Measurements from ENCODE around the gene CXCL5.
"Not testable (repeated sequence)": the region's sequence is repeated elsewhere in the genome, so short reads cannot be mapped to it uniquely, and the experiment has no call there.

Gene CXCL5

DNA sequence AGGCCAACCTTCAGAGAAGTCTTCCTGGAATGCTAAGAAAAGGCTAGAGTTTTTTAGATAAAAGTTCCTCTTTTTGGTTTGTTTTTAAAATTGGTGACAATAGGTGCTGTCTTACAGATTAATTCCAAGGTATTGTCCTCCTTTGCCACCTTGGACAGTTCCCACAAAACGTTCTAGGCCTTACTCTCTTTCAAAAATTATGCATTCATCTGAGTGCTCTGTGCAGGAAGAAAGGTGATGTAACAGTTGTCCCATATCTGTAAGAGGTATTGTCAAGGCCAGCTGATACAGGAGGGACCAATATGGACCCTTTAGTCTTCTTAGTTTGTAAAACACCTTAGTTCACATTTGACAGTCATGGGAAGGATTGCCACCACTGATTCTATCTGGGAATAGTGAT is 15.9 kb upstream of the CXCL5 start:
- DNase-seq: no peak

DNA sequence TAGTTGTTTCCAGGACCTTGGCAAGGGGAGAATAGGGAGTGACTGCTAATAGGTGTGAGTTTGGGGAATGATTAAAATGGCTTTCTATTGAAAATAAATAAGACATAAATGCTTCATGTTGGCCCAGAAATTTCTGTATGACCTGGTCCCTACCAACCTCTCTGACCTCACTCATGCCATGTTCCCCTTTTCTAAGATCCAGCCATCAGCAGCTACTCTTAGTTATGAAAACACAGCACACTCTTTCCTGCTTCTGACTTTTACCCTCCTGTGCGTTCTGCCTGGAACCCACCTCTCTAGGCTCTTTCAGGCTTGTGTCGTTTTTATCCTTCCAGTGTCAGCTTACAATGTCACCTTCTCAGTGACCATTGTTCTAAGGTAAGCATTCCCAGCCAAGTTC is 14.8 kb upstream of the CXCL5 start:
- no peak for DNase-seq

DNA sequence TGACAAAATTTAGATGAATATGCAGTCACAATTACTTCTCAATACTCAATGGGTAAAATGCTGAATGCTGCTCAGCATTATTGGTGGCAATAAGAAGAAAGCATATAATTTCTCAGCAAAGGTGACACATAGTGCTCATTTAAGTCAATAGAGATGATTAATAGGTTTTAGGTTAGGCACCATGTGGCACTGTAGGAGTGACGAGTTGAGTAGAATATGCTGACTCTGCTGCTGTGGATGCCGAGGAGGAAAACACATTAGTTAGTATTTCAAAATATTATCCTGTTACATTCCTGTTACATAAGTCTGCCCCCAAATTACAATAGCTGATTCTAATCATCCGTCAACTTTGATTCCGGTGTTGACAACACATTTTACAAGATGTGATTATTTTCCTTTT is 13.7 kb upstream of the CXCL5 start:
- no peak for DNase-seq

DNA sequence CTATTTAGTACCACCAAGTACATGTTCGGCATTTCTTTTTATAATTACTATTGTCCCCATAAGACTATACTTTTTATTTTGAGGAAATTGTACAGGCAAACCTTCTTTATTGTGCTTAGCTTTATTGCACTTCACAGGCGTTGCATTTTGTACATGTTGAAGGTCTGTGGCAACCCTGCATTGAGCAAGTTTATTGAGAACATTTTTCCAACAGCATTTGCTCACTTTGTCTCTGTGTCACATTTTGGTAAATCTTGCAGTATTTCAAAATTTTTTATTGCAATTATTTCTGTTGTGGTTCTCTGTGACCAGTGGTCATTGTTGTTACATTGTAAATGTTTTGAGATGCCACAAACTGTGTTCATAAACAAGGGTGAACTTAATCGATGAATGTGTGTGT is 10.8 kb upstream of the CXCL5 start:
- no peak for DNase-seq

DNA sequence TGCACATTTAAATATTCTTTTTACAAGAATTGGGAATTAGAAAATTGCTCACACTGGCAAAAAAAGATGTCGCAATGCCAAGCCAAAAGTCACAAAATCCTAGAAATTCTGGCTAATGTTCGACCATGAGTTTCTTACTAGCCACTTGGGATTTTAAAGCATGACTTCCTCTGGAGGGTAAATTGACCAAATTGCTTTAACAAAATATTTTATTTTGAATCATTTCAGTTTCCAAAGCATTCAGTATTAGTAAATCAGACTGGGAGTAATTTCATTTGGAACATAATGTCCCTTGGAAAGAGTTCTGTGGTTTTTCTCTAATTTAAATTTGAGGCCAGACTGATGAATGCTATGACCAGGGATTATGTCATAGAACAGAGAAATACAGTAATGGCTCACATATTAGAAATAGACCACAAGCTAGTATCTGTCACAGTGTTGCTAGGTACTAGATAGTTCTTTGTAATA is 7.6 kb upstream of the CXCL5 start:
- DNase-seq: no peak

DNA sequence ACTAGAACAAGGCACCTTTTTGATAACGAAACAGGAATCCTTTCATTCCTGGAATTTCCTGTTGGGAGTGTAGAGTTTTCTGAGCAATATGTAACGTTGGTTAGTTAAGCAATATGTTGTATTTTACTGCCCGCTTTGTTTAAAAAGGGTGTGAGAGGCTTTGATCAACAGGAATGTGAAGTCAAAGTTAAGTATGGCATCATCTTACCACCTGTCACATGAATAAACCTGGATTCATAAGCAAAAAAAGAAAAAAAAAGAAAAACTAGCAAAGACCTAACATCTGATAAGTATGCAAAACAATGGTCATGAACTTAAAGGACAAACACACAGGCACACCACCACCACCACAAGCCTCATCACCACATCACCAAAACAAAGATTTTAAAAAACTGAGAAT is 7.1 kb upstream of the CXCL5 start:
- no peak for DNase-seq

DNA sequence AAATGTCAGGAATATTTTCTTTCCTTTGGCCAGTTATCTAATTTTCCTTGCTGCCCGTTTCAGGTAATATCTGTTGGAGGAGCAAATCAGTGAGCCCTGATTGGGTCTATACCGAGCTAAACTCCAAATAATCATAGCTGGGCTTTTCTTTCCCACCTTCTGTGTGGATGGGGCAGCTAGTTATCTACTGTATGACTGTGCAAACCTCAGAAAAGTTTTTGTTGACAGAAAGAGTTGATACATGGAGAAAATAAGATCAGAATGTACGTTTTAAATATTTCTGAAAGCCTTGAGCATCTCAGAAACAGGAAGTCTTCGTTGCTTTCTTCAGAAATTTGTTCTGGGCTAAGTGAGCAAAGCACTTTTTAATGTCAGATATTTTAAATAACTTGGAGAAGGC is 6.2 kb upstream of the CXCL5 start:
- DNase-seq: no peak

DNA sequence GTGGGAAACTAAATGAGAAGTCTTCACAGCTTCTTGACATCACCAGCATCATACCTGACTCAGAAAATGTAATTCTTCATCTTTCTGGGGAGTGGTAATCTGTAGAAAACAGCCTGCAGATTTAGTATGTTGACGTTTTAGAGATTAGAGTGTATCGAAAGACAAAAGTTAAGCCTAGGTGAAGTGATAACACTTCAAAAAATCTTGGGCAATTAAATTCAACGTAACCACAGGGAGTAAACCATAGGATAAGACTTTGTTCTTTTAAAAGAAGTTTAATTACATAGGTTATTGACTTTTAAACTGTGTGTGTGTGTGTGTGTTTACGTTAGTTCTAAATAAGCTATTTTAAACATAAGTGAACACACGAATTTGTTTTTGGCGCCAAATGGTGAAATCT is 1.8 kb upstream of the CXCL5 start:
- no peak for DNase-seq

DNA sequence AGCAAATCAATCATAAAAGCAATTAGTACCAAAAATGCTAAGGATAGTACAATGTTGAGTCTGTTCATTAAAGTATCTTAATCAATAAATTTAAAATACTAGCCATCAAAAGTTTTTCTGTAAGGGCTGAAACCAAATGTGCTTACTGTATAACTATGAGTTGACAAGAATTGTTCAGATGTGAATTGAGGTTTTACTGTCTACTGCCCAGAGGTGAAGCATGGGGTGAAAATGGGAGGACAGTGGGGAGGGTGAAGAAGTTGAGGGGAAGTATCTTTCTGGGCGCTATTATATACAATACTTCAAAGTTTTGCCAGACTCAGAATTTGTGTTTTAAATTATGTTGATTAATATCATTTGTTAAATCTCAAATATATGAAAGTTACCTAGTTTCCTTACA is 6.4 kb downstream of the CXCL5 start:
- DNase-seq: no peak

DNA sequence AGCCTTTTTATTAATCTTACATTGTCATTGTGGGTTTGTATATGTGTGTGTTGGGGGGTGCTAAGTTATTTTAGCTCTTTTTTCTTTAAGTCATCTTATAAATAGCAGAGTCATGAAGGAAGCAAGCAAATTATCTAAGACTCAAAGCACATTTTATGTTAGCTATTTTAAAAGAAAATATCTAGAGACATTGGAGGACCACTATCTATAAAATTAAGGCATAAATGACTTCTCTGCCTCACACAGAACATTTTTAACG is 6.8 kb downstream of the CXCL5 start:
- no peak for DNase-seq

DNA sequence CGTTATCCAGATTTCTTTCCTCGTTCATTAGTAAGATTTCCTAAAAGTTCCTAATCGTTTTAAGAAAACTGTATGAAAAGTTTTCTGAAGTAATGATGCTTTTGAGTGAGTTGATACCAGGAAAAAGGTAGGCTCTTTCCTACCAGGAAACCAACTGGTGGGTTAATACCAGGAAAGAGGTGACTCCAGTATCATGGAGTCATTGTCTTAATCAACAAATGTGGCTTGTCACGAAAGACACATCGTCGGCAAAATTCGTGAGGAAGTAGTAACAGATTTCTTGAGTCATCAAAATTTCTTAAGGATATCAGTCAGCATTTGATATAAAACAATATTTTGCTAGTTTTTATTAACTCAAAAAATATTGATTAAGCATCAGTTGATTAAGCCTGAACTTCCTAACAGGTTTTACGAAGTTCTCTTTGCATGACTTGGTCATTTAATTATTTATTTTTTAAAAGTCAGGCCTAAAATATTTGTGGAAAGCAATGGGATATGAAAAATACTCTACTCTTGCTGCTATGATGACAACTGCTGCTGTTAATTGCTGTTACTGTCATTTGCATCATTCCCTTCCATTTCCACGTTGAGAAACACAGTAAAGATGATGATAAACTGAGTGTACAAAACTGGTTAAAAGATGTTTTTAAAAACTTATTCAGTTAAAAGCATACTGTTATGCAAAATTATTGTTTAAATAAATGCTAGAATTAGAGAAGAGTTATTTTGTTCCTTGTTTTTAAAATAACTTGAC is 7.3 kb downstream of the CXCL5 start:
- no peak for DNase-seq

DNA sequence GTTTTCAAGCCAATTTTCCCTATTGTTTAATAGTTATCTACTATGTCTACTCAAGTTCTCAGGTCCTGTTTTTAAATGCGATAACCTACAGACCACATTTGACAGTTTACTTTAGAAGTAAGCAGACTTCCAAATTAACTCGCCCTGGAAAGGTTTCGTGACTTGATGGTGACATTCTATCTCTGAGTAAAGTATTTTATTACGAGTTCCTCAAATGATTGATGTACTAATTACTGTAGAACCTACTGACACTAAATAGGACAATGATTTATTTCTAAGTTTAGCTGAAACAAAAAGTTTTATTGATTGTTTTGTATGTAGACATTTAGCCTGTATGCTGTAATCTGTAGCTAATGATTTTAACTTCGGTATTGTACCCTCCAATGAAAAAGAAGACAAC is 8.5 kb downstream of the CXCL5 start:
- DNase-seq: no peak

DNA sequence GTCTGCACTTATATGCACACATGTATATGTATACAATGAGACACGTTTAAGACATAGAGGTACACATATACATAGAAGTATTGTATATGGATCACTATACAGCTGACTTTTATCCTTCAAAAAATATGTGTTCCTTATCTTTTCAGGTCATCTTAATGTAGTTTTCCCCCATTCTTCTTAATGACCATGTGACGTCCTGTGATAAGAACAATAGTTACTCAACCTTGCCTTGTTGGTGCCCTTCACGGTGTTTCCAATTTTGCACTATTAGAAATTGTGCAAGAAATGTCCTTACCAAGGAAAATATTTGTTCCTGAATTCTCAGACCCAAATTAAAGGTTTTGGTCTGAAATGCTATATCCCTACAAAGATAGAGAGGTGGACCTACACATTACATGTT is 9.4 kb downstream of the CXCL5 start:
- no peak for DNase-seq

DNA sequence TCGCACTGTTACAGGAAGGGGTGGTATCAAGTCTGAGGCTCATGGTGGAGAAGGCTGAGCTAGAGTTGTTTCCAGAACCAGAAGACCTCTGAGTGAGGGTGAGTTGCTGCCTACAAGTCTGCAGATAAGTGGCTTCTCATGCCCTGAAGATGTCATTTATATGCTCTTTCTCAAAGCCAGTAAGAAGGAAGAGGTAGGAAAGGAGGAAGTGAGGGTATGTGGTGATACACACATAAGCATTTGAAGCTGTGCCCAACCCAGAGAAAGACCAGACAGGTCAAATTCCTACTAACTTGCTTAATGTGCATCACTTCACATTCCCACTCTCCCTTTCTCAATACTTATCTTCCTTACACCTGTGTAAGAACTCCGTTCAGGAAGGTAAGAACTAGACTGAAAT is 10.4 kb downstream of the CXCL5 start, which contains the start of gene PPBP:
TSS of gene PPBP (minus strand) at position 130 of the 400 bp plus-strand sequence. CDS start at position 43, 87 bp downstream.
- DNase-seq: no peak

DNA sequence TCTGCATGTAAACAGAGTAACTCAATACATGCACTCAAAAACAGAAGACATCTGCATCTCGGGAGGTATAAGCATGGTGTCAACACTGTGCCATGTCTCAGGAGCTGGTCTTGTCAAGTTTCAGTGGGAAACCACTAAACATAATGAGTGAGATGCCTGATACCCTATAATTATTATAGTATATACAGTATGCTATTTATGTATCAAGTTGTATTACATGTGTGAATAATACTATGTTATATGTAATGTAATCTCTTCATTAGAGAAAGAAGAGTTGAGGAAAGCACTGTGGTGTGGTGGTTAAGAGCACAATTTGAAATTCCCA is 13.0 kb downstream of the CXCL5 start:
- no peak for DNase-seq

DNA sequence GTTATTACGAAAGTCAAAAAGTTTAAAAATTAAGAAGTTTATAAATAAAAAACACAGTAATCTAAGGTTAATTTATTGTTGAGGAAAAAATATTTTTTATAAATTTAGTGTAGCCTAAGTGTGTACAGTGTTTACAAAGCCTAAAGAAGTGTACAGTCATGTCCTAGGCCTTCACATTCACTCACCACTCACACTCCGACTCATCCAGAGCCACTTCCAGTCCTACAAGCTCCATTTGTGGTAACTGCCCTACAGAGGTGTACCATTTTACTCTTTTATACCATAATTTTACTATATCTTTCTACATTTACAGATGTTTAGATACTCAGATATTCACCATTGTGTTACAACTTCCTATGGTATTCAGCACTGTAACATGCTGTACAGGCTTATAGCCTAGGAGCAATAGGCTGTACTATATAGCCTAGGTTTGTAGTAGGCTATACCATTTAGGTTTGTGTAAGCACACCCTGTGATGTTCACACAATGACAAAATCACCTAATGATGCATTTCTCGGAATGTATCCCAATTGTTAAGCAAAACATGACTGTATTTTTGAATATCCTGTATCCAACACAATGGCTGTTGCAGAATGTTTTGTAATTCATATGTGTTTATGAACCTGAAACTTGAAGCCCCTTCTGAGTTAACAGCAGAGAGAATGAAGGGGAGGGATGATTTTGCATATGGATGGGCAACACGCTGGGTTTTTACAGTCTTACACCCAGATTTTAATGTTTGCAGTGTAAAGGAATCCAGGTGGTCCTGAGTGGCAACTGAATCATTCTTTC is 13.5 kb downstream of the CXCL5 start:
- no peak for DNase-seq

DNA sequence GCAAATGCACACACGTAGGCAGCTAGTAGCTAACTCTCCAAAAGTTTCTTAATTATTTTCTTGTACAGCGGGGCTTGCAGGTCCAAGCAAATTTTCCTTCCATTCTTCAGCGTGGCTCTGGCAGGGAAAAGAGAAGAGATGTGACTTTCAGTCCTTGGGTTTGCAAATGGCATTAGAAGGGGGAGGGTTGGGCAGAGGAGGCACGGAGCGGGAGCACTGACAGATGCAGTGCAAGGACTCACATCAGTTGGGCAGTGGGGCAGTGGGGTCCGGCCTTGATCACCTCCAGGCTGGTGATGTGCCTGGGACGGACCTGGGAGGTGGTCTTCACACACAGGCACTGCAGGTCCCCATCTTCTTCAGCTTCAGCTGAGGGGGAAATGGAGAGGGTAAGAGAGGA is 17.3 kb downstream of the CXCL5 start:
- DNase-seq: not testable (repeated sequence)

DNA sequence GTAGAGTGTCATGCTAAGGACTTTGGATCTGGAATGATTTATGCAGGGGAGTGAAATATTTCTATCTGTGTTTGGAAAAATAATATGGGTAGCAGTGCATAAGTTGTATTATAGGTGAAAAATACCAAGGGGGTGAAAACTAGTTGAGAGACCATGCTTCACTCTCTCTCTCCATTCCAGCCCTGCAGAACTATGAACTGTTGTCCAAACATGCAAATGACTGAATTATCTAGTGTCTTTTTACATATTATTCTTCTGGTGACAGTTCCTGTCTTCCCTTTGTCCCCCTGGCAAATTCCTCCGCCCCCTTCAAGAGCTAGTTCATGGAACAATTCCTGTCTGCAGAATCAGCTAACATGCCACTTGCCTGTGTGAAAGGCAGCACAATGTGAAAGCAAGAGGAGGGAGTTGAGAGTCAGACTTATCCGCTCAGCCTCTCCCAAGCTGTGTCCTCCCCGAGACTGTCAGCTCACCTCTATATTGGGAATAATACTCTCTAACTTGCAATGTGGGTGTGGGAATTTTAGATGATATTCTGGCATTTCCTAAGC is 19.0 kb downstream of the CXCL5 start:
- no peak for DNase-seq

DNA sequence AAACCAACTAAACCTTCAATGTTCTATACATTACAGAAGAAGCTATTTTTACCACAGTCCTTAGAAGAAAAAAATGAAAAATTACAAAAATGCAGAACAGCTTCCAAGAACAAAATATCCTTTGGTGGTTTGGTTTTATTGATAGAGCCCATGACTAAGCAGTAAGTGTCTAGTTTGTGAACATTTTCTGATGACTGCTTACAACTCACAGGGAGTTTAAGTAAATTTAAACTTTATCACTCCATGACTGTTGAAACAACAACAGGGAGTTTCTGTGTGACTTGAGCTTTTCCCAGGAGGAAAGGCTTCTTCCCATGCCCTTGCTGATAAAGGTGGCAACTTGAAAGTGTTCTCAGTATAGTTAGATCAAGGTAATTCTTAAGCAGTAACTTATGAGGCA is 19.6 kb downstream of the CXCL5 start:
- DNase-seq: no peak

DNA sequence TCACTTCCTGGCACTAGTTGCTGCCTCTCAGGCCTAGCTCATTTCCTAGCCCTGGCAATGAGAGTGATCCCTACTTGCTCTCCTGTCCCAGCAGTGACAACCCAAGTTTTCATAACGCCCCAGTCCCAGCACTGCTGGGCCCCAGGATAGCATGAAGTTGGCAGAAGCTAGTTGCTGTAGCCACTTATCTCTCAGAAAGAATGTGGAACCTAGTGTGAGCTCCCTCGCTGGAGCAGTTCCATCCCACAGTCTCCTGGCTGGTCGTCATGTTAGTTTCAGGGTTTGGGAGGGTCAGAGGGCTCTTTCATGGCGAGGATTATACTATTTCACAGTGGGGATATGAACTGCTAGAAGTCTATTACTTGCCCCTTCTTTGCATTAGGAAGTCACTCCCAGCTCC is 21.8 kb downstream of the CXCL5 start:
- DNase-seq: no peak

DNA sequence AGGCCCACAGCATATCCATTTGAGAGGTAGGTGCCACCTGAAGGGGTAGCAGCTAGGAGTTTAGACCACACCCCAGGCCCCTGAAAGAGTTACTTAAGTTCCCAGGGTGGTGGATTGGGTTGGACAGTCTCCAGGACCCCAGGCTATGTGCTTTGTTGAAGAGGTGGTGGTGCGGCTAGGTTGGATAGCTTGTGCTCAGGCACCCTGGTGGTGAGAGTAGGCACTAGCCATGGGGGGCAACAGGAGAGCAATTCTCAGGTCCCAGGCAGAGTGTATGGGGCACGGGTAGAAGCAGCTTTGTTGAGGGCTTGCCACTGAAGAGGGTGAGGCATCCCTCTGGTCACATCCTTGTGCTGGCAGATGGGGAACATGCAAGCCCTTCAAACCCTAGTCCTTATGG is 22.3 kb downstream of the CXCL5 start:
- no peak for DNase-seq

DNA sequence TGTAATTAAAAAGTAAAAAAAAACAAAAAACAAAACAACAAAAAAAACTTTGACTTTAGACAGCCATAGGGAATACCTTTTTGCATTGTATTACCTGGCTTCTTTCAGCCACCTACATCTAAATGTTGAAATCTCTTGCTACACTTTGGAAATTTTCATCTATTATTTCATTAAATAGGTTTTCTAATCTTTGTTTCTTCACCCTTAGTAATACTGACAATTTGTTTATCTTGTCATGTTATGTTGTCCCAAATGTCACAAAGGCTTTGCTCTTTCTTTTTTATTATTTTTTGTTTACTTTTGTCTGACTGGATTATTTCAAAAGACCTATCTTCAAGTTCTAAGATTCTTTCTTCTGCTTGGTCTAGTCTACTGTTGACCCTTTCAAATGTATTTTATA is 24.1 kb downstream of the CXCL5 start:
- DNase-seq: no peak

DNA sequence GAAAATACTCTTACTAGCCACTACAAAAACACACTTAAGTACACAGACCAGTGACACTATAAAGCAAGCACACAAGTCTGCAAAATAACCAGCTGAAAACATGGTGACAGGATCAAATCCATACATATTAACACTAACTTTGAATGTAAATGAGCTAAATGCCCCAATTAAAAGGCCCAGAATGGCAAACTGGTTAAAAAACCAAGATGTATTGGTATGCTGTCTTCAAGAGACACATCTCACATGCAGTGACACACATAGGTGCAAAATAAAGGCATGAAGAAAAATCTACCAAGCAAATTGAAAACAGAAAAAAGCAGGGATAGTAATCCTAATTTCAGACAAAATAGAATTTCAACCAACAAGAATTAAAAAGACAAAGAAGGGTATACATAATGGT is 27.5 kb downstream of the CXCL5 start:
- no peak for DNase-seq

DNA sequence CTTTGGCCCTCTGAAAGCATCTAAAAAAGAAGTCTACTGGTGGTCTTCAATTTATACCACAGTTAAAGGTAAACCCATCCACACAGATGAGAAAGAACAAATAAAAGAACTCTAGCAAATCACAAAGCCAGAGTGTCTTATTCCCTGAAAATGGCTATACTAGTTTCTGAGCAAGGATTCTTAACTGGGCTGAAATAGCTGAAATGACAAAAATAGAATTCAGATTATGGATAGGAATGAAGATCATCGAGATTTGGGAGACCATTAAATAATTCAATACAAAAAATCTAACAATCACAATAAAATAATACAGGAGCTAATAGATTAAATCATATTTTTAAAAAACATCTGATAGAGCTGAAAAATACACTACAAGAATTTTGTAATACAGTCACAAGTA is 28.5 kb downstream of the CXCL5 start:
- DNase-seq: no peak

DNA sequence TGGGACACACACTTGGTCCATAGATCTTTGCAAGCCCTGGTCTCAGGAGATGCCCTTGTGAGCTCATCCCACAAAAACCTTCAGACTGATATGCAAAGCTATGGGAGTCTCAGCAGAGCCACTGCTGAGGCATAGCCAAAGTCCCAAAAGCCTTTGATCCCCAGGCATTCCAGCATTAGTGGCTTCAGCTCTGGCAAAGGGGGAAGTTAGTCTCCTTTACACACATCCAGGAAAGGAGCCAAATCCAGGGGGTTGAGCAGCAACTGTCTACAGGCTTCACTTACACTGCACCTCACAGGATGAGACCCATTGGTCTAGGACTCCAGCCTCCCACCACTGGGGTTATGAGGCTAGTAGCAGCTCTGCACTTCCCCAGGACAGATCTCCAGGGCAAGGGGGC is 30.6 kb downstream of the CXCL5 start:
- DNase-seq: no peak

All from CD4-positive, alpha-beta T cell treated with Interferon alpha-2 for 1 hour (primary cell).